ENCODE results near the gene NUMBL. TPM values are rescaled to one million over a fixed set of nuclear protein-coding genes. Genes with fewer than 3 reads are reported as not detected.

NUMBL gene
- total RNA-seq, 4 donors from 2014 or later, result 11.2 to 45.8 (median 36.0) TPM

DNA sequence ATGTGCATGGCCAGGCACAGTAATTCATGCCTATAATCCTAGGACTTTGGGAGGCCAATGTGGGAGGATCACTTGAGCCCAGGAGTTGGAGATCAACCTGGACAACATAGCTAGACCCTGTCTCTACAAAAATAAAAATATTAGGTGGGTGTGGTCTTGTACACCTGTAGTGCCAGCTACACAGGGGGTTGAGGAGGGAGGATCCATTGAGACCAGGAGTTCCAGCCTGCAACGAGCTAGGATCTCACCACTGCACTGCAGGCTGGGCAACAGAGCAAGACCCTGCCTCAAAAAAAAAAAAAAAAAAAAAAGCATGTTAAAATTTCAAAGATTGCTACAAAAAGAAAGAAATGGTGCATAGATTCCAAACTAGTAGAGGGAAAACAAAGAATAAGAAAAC is 52.1 kb downstream of the NUMBL start:
- intact Hi-C loops (cut with DNase I; ENCODE audit: low total_unique reads), result loop anchor here (10.0 kb wide), 1 partner anchor 174 kb away; the partner anchor contains the start of genes BLVRB and SPTBN4
- WGBS, 2 donors, result 72 to 79% methylated on average over 1 of the region's 1 CpG
- no peak overlapping the region for H3K4me3 ChIP-seq (ENCODE audit: low read depth, poor library complexity, severe bottlenecking)
- no peak for DNase-seq (ENCODE audit: low spot score in 2 of 2)
- no peak for TF ChIP-seq POLR2A (IDR thresholded peaks at IDR 0.05)
- TF ChIP-seq CTCF (IDR thresholded peaks at IDR 0.05), result no peak

GRCh38 chr19:40633207-40633606 is 57.2 kb downstream of the NUMBL start:
- no peak overlapping the region for H3K4me3 ChIP-seq (ENCODE audit: low read depth, poor library complexity, severe bottlenecking)
- 79 to 84% methylated on average over 5 of the region's 5 CpGs for WGBS, 2 donors
- TF ChIP-seq POLR2A (IDR thresholded peaks at IDR 0.05) (no peak), CTCF (IDR thresholded peaks at IDR 0.05) (no peak)
- DNase-seq (ENCODE audit: low spot score in 2 of 2), result no peak
- intact Hi-C loops (cut with DNase I; ENCODE audit: low total_unique reads), result loop anchor here (5.0 to 10.0 kb wide), 2 partner anchors 106 to 168 kb away; partner anchors contain the start of genes BLVRB and SPTBN4

DNA sequence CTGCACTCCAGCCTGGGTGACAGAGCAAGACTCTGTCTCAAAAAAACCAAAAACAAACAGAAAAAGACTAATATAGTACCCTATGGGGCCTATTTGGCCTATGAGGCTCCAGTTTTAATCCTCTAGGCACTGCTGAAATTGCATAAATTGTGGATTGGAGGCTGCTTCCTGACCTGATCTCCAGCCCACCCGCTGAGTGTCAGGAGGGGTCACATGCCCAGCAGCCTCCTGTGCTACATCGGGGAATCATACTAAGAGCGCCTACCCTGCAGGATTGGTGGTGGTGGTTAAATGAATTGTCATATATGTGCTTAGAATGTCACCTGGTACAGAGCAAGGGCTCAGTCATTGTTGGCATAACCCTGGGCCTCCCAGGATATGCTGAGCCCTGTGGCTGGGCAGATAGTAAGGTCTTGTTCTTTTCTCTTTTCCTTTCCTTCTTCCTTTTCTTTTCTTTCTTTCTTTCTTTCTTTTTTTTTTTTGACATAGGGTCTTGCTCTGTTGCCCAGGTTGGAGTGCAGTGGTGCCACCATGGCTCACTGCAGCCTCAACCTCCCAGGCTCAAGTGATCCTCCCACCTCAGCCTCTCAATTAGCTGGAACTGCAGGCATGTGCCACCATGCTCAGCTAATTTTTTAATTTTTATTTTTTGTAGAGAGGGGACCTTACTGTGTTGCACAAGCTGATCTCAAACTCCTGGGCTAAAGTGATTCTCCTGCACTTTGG is 58.0 kb downstream of the NUMBL start:
- intact Hi-C loops (cut with DNase I; ENCODE audit: low total_unique reads), result loop anchor here (5.0 to 10.0 kb wide), 2 partner anchors 105 to 168 kb away; partner anchors contain the start of genes BLVRB and SPTBN4
- TF ChIP-seq CTCF (IDR thresholded peaks at IDR 0.05), result no peak
- no peak for TF ChIP-seq POLR2A (IDR thresholded peaks at IDR 0.05)
- WGBS, 2 donors, result 81 to 96% methylated on average over 3 of the region's 3 CpGs
- H3K4me3 ChIP-seq (ENCODE audit: low read depth, poor library complexity, severe bottlenecking), result no peak overlapping the region
- DNase-seq (ENCODE audit: low spot score in 2 of 2), result no peak

GRCh38 chr19:40630571-40631160 is 59.8 kb downstream of the NUMBL start:
- no peak for DNase-seq (ENCODE audit: low spot score in 2 of 2)
- WGBS, 2 donors, result 60 to 66% methylated on average over 16 of the region's 16 CpGs
- TF ChIP-seq POLR2A (IDR thresholded peaks at IDR 0.05) (no peak), CTCF (IDR thresholded peaks at IDR 0.05) (no peak)
- H3K4me3 ChIP-seq (ENCODE audit: low read depth, poor library complexity, severe bottlenecking), result no peak overlapping the region
- intact Hi-C loops (cut with DNase I; ENCODE audit: low total_unique reads), result loop anchor here (5.0 to 10.0 kb wide), 2 partner anchors 103 to 166 kb away; partner anchors contain the start of genes BLVRB and SPTBN4

DNA sequence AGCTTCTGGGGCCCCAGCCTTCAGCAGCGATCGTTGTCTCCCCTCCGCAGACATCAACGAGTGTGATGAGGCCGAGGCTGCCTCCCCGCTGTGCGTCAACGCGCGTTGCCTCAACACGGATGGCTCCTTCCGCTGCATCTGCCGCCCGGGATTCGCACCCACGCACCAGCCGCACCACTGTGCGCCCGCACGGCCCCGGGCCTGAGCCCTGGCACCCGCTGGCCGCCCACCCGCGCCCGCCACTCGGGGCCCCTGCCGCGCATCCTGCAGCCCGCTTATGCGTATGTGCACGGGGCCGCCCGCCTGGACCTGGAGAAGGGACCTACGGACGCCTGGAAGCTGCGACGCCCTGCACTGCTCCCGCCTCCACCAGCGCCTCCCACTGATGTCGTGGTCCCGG is 61.1 kb downstream of the NUMBL start:
- peak in 1 of 2 donors; percentile 85 for DNase-seq (ENCODE audit: low spot score in 2 of 2)
- H3K4me3 ChIP-seq (ENCODE audit: low read depth, poor library complexity, severe bottlenecking), result no peak overlapping the region
- WGBS, 2 donors, result 92 to 95% methylated on average over 31 to 42 of the region's 42 CpGs
- intact Hi-C loops (cut with DNase I; ENCODE audit: low total_unique reads), result no loop called here
- TF ChIP-seq CTCF (IDR thresholded peaks at IDR 0.05), result no peak
- TF ChIP-seq POLR2A (IDR thresholded peaks at IDR 0.05), result no peak
